B cell (primary cell): ENCODE data around the gene PSRC1. TPM values are rescaled to one million over a fixed set of nuclear protein-coding genes. Genes with fewer than 3 reads are reported as not detected.

ENCODE experiments used
- ATAC-seq: fragments of 200-7000 bp; cut with Tn5 transposase; one replicate; pipeline ENCODE4 v1.10.0; 2021; ENCODE audit warnings: low read depth, mild to moderate bottlenecking, moderate number of reproducible peaks, moderate library complexity
- CTCF ChIA-PET: fragments of 350-600 bp; sonication (Branson Sonifier 250); formaldehyde crosslinking; loops from one replicate; lab custom pipeline; 2021; ENCODE audit warnings: antibody characterized with exemption, inconsistent platforms; lab: Charles Lee
- POLR2A ChIA-PET: fragments of 350-600 bp; sonication (Branson Sonifier 250); formaldehyde crosslinking; loops from one replicate; lab custom pipeline; 2021; ENCODE audit warnings: antibody characterized with exemption; lab: Charles Lee
- DNase-seq: peaks from one replicate; pipeline ENCODE4 v3.0.0; 2013
- H2AFZ ChIP-seq: 2 replicates; pipeline ENCODE4 v1.6.1; 2012; ENCODE audit warnings: mild to moderate bottlenecking, low read depth, low read length; ENCODE audit not compliant: insufficient read depth, poor library complexity, severe bottlenecking
- H3K27ac ChIP-seq, 2 donors: 1 replicate in 1 of 2; 2 replicates in 1 of 2; pipeline ENCODE4 v1.5.1; 2012 to 2013; ENCODE audit warnings: low read length in 2 of 2, mild to moderate bottlenecking in 2 of 2, moderate library complexity in 1 of 2
- H3K27me3 ChIP-seq, 4 experiments: fragments of 200-600 bp in 1 of 4; sonication (generic) in 1 of 4; replicated peaks in 1 of 4; 1 replicate in 2 of 4; 2 replicates in 2 of 4; pipeline versions ENCODE4 v1.6.1 to v1.7.0; 2013 to 2016; ENCODE audit warnings: low read length in 3 of 4, mild to moderate bottlenecking in 2 of 4, mixed read lengths in 1 of 4, moderate library complexity in 1 of 4; ENCODE audit not compliant: insufficient read depth in 4 of 4, control insufficient read depth in 3 of 4; ENCODE audit errors: control extremely low read depth in 1 of 4
- H3K36me3 ChIP-seq, 2 experiments: replicated peaks in 1 of 2; 1 replicate in 1 of 2; 2 replicates in 1 of 2; pipeline versions ENCODE4 v1.6.1 to v1.7.1; 2013; ENCODE audit warnings: low read length in 1 of 2; ENCODE audit not compliant: insufficient read depth in 2 of 2, control insufficient read depth in 1 of 2; ENCODE audit errors: control extremely low read depth in 1 of 2, extremely low read depth in 1 of 2
- H3K4me1 ChIP-seq, 2 donors: fragments of 200-600 bp in 1 of 2; sonication (generic) in 1 of 2; 1 replicate in 1 of 2; 2 replicates in 1 of 2; pipeline versions ENCODE4 v1.5.1 to v1.6.1; 2013 to 2017; ENCODE audit warnings: low read length in 2 of 2; ENCODE audit not compliant: control insufficient read depth in 2 of 2, insufficient read depth in 2 of 2
- H3K4me2 ChIP-seq: replicated peaks from 2 replicates; pipeline ENCODE3; 2012; ENCODE audit warnings: mild to moderate bottlenecking, low read depth, low read length; ENCODE audit not compliant: poor library complexity, severe bottlenecking
- H3K4me3 ChIP-seq, 5 experiments: fragments of 200-600 bp in 1 of 5; sonication (generic) in 1 of 5; 1 replicate in 3 of 5; 2 replicates in 2 of 5; pipeline versions ENCODE4 v1.5.1 to v1.7.0; 2011 to 2016; ENCODE audit warnings: low read length in 4 of 5, mild to moderate bottlenecking in 4 of 5, low read depth in 2 of 5, control low read depth in 1 of 5, moderate library complexity in 1 of 5; ENCODE audit not compliant: insufficient read depth in 1 of 5; ENCODE audit errors: control extremely low read depth in 1 of 5, extremely low read depth in 1 of 5
- H3K79me2 ChIP-seq: fragments of 200-600 bp; sonication (generic); one replicate; pipeline ENCODE4 v1.6.0; 2016; ENCODE audit warnings: low read length; ENCODE audit not compliant: control insufficient read depth, insufficient read depth
- H3K9ac ChIP-seq: fragments of 200-600 bp; sonication (generic); 2 replicates; pipeline ENCODE4 v1.6.1; 2017; ENCODE audit warnings: mild to moderate bottlenecking, low read length, moderate library complexity
- H3K9me3 ChIP-seq, 3 donors: one replicate each; pipeline versions ENCODE4 v1.6.1 to v1.7.1; 2013; ENCODE audit warnings: low read length in 2 of 3; ENCODE audit not compliant: control insufficient read depth in 2 of 3, insufficient read depth in 1 of 3; ENCODE audit errors: control extremely low read depth in 1 of 3
- H4K20me1 ChIP-seq: 2 replicates; pipeline ENCODE4 v1.6.0; 2012; ENCODE audit warnings: mild to moderate bottlenecking, low read length; ENCODE audit not compliant: insufficient read depth, control insufficient read depth, poor library complexity, severe bottlenecking
- H3K27ac Mint-ChIP-seq: one replicate; pipeline ENCODE4 v1.8.0; 2021; ENCODE audit warnings: mixed read lengths
- H3K27me3 Mint-ChIP-seq: one replicate; pipeline ENCODE4 v1.8.0; 2021; ENCODE audit warnings: mixed read lengths
- H3K4me1 Mint-ChIP-seq: one replicate; pipeline ENCODE4 v1.8.0; 2021; ENCODE audit warnings: mixed read lengths
- H3K4me3 Mint-ChIP-seq: one replicate; pipeline ENCODE4 v1.8.0; 2021; ENCODE audit warnings: mixed read lengths
- H3K9me3 Mint-ChIP-seq: one replicate; pipeline ENCODE4 v1.8.0; 2022; ENCODE audit warnings: mixed read lengths; ENCODE audit not compliant: insufficient read depth
- EZH2 ChIP-seq: IDR thresholded peaks from 2 replicates; pipeline ENCODE4 v1.6.1; 2012; ENCODE audit warnings: borderline replicate concordance, low read depth, mild to moderate bottlenecking, moderate library complexity, low read length; ENCODE audit not compliant: insufficient read depth, poor library complexity, severe bottlenecking
- WGBS: methylation state at CpG from one replicate; pipeline ENCODE4 v1.1.5; 2013; ENCODE audit warnings: missing lambda C conversion rate; ENCODE audit not compliant: insufficient coverage; 5-methylcytosine and 5-hydroxymethylcytosine counted together
- intact Hi-C: fragments of 100-400 bp; cut with micrococcal nuclease; formaldehyde crosslinking; loops from one replicate; pipeline ENCODE4 v1.10.0; 2022
- polyA plus RNA-seq: library from polyadenylated mRNA; depleted of rRNA; stranded (reverse); fragments of >200 nt; gene quantifications from 2 replicates; pipeline ENCODE4 v1.2.3, GENCODE V29; 2012
- total RNA-seq, 2 donors: library from RNA; stranded (reverse); fragments of 120-200 nt in 1 of 2; gene quantifications; 1 replicate in 1 of 2; 2 replicates in 1 of 2; pipeline versions ENCODE4 v1.2.3 to v1.2.4, GENCODE V29; 2013 to 2022
- TF ChIP-seq, protein P1 (sequence below): fragments of 200-600 bp; IDR thresholded peaks from one replicate; pipeline ENCODE4 v1.8.0; 2022; ENCODE audit warnings: antibody characterized with exemption, mild to moderate bottlenecking

PSRC1 gene
- total and polyA plus RNA-seq, 2 donors (not counting 1 experiment from before 2014, with no cell fraction given): 0.25 TPM; not detected in 1

DNA sequence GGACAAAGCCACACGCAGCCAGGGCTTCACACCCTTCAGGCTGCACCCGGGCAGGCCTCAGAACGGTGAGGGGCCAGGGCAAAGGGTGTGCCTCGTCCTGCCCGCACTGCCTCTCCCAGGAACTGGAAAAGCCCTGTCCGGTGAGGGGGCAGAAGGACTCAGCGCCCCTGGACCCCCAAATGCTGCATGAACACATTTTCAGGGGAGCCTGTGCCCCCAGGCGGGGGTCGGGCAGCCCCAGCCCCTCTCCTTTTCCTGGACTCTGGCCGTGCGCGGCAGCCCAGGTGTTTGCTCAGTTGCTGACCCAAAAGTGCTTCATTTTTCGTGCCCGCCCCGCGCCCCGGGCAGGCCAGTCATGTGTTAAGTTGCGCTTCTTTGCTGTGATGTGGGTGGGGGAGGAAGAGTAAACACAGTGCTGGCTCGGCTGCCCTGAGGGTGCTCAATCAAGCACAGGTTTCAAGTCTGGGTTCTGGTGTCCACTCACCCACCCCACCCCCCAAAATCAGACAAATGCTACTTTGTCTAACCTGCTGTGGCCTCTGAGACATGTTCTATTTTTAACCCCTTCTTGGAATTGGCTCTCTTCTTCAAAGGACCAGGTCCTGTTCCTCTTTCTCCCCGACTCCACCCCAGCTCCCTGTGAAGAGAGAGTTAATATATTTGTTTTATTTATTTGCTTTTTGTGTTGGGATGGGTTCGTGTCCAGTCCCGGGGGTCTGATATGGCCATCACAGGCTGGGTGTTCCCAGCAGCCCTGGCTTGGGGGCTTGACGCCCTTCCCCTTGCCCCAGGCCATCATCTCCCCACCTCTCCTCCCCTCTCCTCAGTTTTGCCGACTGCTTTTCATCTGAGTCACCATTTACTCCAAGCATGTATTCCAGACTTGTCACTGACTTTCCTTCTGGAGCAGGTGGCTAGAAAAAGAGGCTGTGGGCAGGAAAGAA lies 8.1 kb downstream of the PSRC1 start:
- DNase-seq: no peak
- ChIA-PET CTCF (interaction anchor here (8.8 kb wide), 1 partner anchor 125 kb away, joined by 387 read pairs; the partner anchor contains the start of gene SORT1), POLR2A (no interaction called here)
- Histone ChIP-seq H3K79me2 (no peaks in the 10 kb centered on the region), H3K27ac (no peak overlapping the region), H4K20me1 (no peaks in the 10 kb centered on the region), H3K4me1 (peaks cover 0 to 5% of the 10 kb centered on the region in 2 donors), H2AFZ (no peak overlapping the region), H3K9me3 (no peaks in the 10 kb centered on the region), H3K4me3 (no peak overlapping the region), H3K27me3 (peaks cover 0 to 4% (median 0%) of the 10 kb centered on the region in 4 experiments), H3K9ac (no peak overlapping the region), H3K36me3 (no peaks in the 10 kb centered on the region), H3K4me2 (no peak overlapping the region)
- Mint-ChIP-seq H3K27me3 (no peaks in the 10 kb centered on the region), H3K4me1 (no peaks in the 10 kb centered on the region), H3K4me3 (no peak overlapping the region), H3K9me3 (no peaks in the 10 kb centered on the region), H3K27ac (no peak overlapping the region)
- 64% methylated on average over 15 of the region's 24 CpGs for WGBS
- TF ChIP-seq, protein P1, sequence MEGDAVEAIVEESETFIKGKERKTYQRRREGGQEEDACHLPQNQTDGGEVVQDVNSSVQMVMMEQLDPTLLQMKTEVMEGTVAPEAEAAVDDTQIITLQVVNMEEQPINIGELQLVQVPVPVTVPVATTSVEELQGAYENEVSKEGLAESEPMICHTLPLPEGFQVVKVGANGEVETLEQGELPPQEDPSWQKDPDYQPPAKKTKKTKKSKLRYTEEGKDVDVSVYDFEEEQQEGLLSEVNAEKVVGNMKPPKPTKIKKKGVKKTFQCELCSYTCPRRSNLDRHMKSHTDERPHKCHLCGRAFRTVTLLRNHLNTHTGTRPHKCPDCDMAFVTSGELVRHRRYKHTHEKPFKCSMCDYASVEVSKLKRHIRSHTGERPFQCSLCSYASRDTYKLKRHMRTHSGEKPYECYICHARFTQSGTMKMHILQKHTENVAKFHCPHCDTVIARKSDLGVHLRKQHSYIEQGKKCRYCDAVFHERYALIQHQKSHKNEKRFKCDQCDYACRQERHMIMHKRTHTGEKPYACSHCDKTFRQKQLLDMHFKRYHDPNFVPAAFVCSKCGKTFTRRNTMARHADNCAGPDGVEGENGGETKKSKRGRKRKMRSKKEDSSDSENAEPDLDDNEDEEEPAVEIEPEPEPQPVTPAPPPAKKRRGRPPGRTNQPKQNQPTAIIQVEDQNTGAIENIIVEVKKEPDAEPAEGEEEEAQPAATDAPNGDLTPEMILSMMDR: no peak
- TF ChIP-seq EZH2: no peak
- ATAC-seq: no peak
- intact Hi-C loops: no loop called here
